ENCODE data around the gene ENKD1.

ENKD1 gene

GRCh38 chr16:67648764-67649407, 17.7 kb downstream of the ENKD1 start:
- no peak for DNase-seq

GRCh38 chr16:67648088-67648763, 18.3 kb downstream of the ENKD1 start:
- no peak for DNase-seq

- no peak for DNase-seq
These were observed 18.9 kb downstream of the ENKD1 start for GRCh38 chr16:67647681-67648080.

- DNase-seq: no peak
These were observed 19.4 kb downstream of the ENKD1 start for GRCh38 chr16:67647111-67647651.

- DNase-seq: no peak
These were observed 21.0 kb downstream of the ENKD1 start for GRCh38 chr16:67645397-67646121.

GRCh38 chr16:67644038-67644437, 22.5 kb downstream of the ENKD1 start:
- no peak for DNase-seq

GRCh38 chr16:67641779-67642708, 24.5 kb downstream of the ENKD1 start:
- DNase-seq: no peak

GRCh38 chr16:67637625-67638024, 28.9 kb downstream of the ENKD1 start:
- DNase-seq: no peak

- no peak for DNase-seq
These were observed 29.8 kb downstream of the ENKD1 start for GRCh38 chr16:67636713-67637112.

GRCh38 chr16:67632415-67633172, 34.0 kb downstream of the ENKD1 start:
- no peak for DNase-seq

GRCh38 chr16:67628216-67628615, 38.3 kb downstream of the ENKD1 start:
- no peak for DNase-seq

- no peak for DNase-seq
These were observed 52.7 kb downstream of the ENKD1 start for GRCh38 chr16:67613808-67614207.

Measured in activated gamma-delta T cell treated with Interleukin-2 at 50 U/mL for 16 hours (primary cell).